OCI-LY1 (cell line): ENCODE results near the gene NPAS3.

Source experiments
- CTCF ChIP-seq: fragments of 200-600 bp; sonication (generic), shearing (Covaris generic); IDR thresholded peaks from 2 replicates; pipeline ENCODE4 v1.5.1; 2017; ENCODE audit warnings: mild to moderate bottlenecking, antibody characterized with exemption, low read length, moderate library complexity, mixed read lengths
- EZH2 ChIP-seq: fragments of 200-600 bp; sonication (generic), shearing (Covaris generic); IDR thresholded peaks from 2 replicates; pipeline ENCODE4 v1.8.0; 2017; ENCODE audit warnings: borderline replicate concordance, mixed run types, mild to moderate bottlenecking, antibody characterized with exemption, low read length, moderate library complexity, mixed read lengths

GRCh38 chr14:32986791-32987540, 48.3 kb downstream of the NPAS3 start:
- no peak for TF ChIP-seq CTCF
- TF ChIP-seq EZH2: no peak
